GM21723 (cell line): Measurements from ENCODE around the gene KIF4A.
"Not testable (repeated sequence)": the region's sequence is repeated elsewhere in the genome, so short reads cannot be mapped to it uniquely, and the experiment has no call there.

Experiments
- ATAC-seq: cut with Tn5 transposase; IDR thresholded peaks from one replicate; pipeline ENCODE4 v1.9.1; 2021; ENCODE audit warnings: mild to moderate bottlenecking, moderate library complexity; ENCODE audit not compliant: unreplicated experiment

The KIF4A gene

DNA sequence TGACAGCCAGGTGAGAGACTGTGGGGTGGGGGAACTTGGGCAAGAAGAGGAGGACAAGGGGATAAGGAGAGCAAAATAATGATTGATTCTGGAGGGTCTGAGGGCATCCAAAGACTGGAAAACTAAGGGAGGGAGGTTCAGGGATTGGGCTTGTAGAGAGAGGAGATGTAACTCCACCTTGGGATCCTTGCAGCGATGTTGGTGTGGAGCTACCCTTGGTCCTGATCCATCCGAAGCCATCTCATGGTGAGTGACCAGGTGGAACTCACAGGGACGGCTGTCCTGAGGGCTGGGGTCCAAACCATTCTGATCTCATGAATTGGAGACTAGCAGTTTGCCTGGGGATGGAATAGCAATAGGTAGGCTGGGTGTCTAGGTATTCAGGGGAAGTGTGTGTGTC, 9.3 kb upstream of the KIF4A start:
- ATAC-seq: no peak

DNA sequence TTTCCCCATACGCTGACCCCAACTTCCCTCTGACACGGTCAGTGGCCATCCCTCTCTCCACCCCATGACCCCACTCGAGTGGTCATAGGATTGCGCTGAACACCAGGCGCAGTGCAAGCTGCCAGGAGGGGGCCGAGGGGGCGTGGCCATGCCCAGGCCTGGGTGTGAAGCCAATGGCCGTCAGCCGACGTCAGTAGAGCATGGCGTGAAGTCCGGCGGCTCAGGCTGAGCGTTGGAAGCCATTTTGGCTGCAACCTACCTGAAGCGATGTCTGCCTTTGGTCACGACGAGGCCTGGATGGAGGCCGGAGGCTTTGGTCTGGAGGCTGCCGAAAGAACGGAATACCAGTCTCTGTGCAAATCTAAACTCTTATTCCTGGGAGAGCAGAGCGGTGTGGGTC, 8.0 kb upstream of the KIF4A start, which contains the start of gene RAB41:
Gene RAB41, plus strand, starts transcription at position 222 of the 400 bp plus-strand sequence. Its CDS starts 46 bp downstream, at position 268.
- ATAC-seq: no peak

DNA sequence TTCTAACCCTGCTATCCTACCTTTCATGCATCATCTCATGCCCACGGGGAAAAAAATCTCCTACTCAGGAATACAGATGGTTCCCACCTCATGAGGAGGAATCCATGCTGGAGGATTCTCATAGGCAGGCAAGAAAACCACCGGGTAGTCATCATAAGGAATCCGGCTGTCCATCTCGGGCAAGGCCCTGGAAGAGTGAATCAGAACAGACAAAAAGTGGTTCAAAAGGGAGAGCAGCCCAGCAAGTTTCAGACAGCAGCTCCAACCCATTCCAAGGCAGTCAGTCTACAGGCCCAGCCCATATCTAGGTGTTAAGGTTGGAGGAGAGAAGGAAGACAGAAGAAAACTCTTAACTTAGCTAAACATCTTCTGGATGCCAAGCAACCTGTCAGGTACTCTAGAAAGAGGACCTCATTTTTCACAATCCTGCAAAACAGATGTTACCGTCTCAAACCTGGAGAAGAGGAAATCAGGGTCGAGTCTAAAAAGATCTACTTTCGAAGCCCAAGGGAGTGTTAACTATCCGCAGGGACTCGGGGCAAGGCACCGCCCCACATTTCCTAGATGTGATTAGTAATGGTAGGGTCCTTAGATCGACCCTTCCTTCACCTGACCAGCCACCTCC, 624 bp upstream of the KIF4A start:
- ATAC-seq: peak; percentile 24

DNA sequence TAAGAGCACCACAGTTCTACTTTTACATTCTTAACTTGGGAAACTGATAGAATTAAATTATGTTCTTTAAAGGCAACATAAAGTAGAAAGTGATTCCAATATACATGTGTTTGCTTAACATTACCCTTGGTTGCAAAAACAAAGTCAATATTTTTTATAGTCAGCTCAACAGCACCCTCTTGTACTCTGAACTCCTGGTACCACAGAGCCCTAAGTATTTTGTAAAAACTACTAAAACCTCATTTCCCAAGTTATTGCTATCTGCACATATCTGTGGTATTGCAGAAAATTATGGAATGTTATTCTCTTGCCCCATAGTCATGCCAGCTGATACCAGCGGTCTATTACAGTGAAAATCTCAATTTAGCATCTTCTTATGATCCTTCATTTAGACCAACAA, 2.9 kb downstream of the KIF4A start:
- ATAC-seq: no peak

DNA sequence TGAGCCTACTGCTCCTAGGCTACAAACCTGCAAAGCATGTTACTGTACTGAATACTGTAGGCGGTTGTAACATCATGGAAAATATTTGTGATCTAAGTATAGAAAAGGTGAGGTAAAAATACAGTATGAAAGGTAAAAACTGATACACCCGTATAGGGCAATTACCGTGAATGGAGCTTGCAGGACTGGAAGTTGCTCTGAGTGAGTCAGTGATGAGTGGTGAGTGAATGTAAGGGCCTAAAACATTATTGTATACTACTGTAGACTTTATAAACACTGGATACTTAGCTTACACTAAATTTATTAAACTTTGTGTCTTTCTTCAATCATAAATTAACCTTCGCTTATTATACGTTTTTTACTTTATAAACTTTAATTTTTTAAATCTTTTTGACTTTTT, 3.7 kb downstream of the KIF4A start:
- no peak for ATAC-seq

DNA sequence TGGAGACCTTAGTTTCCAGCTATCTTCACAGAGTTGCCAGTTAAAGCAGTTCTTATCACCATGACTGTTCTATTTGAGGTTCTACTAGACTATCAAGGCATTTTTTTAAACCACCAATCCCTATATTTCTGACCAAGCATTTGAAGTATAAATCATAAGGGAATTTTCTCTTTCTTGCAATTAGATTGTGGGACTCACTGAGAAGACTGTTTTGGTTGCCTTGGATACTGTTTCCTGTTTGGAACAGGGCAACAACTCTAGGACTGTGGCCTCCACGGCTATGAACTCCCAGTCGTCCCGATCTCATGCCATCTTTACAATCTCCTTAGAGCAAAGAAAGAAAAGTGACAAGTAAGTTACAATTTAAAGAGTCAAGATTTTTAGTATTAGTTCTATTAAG, 11.8 kb downstream of the KIF4A start:
- ATAC-seq: no peak

DNA sequence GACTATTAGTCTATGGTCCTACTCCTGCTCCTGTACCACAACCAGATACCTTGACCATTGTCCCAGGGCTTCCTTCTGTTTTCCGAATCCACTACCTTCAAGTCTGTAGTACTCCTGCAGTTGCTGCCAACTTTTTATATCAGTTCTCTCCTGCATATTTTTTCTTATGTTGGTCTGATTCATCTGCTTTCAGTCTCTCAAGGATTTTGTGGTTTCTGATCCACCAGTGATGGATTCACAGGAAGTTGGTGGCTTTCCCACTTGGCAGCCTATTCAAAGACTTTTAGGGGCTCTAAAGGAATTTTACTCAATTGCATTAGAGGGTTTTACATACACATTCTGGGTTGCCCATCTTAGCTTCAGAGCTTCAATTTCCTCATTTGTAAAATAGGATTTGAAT, 23.6 kb downstream of the KIF4A start:
- ATAC-seq: no peak

DNA sequence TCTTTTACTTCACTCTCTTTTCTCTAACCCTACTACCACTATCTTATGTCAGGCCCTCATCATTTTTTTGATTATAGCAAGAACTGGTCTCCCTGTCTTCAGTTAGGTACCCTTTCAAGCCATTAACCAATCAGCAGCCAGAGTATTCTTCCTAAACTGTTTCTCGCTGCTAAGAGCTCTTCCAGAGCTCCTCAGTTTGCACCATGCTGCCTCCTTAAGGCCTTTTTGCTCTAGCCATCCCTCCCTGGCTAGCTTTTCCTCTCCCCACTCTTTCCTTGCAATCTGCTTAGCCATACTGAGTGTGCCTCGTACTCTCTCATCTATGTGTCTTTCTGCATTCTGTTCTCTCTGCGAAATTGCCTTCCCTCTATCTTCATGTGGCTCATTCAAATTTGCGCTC, 32.9 kb downstream of the KIF4A start:
- ATAC-seq: no peak

DNA sequence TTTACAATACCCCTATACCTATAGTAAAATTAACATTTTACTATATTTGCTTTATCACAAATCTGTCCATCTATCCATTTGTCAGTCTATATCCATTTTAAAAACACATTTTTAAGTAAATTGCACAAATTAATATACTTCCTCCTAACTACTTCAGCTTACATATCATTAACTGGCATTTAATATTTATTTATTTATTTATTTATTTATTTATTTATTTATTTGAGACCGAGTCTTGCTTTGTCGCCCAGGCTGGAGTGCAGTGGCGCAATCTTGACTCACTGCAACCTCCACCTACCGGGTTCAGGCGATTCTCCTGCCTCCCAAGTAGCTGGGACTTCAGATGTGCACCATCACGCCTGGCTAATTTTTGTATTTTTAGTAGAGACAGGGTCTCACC, 33.7 kb downstream of the KIF4A start:
- ATAC-seq: not testable (repeated sequence)

DNA sequence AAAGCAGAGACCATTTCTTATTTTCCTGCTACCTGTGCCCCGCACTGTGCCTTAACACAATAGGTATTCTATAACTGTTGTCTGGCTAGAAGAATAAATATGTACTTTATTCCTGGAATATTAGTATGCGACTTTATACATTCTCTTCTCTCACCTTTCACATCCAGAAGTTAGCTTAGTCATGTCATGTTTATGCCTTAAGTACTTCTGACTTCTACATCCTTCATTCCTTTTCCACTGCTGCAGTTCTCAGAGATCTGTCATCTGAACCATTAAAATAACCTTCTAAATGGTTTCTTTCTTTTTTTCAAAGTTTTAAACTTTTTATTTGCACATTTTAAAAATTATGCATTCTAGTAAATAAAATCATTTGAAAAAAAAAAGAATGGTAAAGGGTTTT, 34.4 kb downstream of the KIF4A start:
- ATAC-seq: no peak

DNA sequence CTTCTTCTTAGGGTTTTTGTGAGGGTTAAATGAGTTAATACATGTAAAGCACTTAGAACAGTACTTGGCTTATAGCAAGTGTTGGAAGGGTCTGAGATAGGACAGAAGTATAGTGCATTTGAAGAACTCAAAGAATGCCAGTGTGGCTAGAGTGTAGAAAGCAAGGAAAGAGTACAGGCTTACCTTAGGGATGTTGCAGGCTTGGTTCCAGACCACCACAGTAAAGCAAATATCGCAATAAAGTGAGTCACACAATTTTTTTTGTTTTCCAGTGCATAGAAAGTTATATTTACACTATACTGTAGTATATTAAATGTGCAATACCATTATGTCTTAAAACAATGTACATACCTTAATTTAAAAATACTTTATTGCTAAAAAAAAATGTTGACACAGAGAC, 41.3 kb downstream of the KIF4A start:
- ATAC-seq: no peak

DNA sequence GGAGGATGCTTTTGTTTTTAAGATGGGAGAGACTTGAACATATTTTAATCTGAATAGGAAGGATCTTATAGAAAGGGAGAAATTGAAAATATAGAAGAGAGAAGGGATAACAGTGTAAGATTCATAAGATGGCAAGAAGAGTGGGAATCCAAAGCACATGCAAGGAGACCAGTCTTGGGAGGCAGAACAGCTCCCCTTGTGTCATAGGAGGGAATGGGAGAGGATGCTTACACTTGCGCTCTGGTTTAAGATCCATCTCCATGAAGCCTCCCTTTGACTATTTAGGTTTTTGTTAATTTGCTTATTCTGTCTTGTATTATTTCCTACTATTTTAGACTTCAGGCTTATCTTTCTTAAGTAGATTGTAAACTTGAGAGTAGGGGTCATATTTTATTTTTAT, 42.7 kb downstream of the KIF4A start:
- ATAC-seq: no peak

DNA sequence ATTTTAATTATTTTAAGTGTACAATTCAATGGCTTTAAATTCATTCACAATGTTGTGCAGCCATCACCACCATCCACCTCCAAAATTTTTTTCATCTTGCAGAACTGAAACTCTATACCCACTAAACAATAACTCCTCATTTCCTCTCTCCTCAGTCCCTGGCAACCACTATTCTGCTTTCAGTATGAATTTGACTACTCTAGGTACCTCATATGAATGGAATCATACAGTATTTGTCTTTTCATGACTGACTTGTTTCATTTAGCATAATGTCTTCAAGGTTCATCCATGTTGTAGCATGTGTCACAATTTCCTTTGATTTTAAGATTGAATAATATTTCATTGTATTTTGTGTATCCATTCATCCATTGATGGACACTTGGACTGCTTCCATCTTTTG, 46.9 kb downstream of the KIF4A start:
- ATAC-seq: peak; percentile 99

DNA sequence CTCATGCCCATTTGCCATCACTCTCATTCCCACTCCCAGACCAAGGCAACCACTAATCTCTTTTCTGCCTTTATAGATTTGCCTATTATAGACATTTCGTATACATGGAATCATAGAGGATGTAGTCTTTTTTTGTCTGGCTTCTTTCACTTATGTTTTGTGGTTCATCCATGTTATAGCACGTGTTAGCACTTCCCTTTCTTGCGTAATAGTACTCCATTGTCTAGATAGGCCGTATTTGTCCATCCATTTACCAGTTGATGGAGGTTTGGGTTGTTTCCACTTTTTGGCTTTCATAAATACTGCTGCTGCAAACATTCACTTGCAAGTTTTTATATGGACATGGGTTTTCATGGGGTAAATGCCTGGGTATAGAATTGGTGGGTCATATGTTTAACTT, 48.4 kb downstream of the KIF4A start:
- ATAC-seq: no peak

DNA sequence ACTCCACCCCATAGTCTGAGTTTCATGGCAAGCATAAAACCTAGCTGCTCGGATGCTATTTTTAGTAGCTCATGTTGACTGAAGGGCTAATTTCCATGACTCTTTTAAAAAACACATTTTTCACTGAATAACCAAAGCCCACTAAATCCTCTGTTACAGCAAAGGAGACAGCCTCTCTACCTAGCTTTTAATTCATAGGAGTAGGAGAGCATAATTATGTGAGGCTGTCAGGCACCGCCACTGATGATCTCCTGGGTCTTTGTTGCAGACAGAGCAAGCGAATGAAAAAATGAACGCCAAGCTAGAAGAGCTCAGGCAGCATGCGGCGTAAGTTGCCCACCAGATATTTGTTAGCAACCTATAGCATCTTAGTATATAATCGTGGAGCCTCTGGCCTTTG, 53.5 kb downstream of the KIF4A start:
- no peak for ATAC-seq

DNA sequence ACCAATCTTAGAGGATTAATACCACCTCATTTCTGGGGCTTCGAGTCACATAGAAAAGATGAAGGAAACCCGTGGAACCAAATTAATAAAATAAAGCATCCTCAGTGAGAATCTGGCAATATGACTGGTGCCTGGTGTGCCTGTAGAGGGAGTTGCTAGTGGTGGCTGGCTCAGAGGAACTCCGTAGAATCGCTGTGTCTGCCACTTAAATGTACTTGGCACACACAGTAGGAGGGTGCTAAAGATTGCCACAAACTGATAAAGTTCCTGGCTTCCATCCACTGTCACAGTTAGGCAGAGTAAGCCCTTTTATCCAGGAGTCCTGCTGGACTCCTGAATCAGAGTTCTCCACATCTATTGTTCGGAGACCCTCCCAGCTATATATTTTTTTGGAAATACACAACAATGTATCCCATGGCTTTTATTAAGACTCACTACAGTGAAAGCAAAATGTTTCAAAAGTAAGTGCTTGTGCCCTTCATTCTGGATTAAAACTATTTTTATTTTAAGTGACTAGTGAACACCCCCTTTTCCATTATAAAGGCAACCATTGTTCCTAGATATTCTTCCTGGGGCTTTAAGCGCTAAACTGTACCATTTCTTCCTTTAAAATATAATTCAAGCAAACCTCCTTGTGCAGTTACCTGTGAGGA, 56.6 kb downstream of the KIF4A start:
- ATAC-seq: no peak

DNA sequence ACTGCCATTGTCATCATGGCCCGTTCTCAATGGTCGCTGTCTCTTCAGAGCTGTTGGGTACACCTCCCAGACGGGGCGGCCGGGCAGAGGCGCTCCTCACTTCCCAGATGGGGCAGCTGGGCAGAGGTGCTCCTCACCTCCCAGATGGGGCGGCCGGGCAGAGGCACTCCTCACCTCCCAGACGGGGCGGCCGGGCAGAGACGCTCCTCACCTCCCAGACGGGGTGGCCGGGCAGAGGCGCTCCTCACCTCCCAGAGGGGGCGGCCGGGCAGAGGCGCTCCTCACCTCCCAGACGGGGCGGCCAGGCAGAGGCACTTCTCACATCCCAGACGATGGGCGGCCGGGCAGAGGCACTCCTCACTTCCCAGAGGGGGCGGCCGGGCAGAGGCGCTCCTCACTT, 58.9 kb downstream of the KIF4A start:
- ATAC-seq: not testable (repeated sequence)

DNA sequence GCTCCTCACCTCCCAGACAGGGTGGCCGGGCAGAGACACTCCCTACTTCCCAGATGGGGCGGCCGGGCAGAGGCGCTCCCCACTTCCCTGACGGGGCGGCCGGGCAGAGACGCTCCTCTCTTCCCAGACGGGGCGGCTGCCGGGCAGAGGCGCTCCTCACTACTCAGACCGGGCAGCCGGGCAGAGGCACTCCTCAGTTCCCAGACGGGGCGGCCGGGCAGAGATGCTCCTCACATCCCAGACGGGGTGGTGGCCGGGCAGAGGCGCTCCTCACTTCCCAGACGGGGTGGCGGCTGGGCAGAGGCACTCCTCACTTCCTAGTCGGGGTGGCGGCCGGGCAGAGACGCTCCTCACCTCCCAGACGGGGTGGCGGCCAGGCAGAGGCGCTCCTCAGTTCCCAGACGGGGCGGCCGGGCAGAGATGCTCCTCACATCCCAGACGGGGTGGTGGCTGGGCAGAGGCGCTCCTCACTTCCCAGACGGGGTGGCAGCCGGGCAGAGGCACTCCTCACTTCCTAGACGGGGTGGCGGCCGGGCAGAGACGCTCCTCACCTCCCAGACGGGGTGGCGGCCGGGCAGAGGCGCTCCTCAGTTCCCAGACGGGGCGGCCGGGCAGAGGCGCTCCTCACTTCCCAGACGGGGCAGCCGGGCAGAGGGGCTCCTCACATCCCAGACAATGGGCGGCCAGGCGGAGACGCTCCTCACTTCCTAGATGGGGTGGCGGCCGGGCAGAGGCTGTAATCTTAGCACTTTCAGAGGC, 59.6 kb downstream of the KIF4A start:
- ATAC-seq: not testable (repeated sequence)

DNA sequence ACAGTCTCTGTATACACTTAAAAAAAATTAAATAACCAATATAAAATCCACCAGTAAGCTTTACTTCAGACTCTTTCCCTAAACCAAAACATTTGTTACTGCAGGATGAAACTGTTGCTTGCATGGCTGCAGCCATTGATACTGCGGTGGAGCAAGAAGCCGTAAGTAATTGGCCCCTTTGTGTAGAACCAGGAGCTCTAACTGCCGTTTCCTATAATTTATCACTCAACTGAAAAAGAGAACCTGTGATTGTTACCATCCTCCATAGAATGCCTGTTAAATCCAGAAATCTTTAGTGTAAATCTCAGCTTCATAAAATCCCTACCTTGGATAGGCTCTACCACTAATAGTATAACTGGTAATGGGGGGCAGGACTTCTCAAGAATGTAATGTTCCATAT, 62.6 kb downstream of the KIF4A start:
- no peak for ATAC-seq

DNA sequence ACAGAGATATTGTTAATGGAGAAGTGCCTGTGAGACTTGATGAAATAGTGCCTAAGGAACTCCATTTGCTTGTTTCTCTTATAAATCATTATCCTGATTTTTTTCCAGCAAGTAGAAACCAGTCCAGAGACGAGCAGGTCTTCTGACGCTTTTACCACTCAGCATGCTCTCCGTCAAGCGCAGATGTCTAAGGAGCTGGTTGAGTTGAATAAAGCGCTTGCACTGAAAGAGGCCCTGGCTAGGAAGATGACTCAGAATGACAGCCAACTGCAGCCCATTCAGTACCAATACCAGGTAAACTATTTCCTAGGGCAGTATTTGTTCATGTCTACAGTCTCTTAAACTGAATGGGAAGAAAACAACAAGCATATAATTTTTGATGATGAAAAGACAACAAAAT, 63.6 kb downstream of the KIF4A start:
- ATAC-seq: no peak

DNA sequence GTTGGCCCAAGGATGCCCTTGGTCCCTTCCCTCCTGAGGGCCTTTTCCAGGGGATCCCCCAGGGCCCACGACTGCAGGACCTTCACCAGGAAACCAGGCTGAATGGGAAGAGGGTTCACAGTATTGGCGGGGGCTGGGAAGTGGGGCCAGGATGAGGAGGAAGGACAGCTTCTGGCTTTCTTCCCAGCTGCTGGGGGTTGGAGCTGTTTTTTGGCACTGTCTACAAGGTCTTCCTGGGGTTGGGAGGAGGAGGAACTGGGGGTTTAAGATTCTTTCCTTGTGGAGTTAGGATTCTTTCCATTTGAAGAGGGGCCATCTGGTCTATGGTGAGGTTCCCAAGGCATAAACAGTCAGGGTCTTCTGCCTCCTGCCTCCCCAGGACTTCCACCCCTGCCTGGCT, 64.8 kb downstream of the KIF4A start:
- no peak for ATAC-seq

DNA sequence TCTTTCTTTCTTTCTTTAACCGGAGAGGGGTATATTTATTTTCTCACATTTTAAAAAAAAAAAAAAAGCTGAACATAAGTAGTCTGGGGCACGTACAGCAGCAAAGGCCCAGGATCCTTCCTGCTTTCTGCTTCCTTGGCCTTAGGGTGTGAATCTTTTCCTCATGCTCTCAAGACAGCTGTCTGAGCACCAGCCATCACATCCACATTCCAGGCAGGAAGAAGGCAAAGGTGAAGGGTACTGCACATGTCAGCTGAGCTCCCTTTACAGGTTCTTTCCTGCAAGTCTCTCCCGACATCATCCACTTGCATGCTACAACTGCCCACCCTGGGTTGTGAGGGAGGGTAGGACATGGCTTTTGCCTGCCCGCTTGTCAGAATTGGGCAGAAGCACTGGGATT, 69.6 kb downstream of the KIF4A start:
- no peak for ATAC-seq
